Inflammatory macrophage treated with lipopolysaccharide for 4 hours (primary cell): Measurements from ENCODE around the gene ACOXL.

ENCODE experiments used
- DNase-seq: peaks from one replicate; pipeline ENCODE4 v3.0.0-alpha.2; 2020

ACOXL gene

DNA sequence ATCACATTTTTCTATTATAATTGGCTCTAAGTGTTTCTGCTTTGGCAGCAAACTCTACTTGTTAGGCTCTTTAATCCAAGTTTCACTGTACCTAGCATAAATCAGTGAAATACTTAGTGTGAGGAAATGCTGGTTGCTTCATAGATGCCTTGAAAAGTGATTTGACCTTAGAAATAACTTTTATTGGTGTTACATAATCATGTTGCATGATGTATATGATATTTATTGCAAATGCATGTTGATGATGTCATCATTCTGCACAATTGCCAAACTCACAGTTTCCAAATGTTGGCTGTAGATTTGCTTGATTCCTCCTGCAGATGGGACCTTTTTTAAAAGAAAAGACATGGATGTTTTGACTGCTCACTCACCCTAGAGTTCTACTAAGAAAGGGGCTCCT is 250.8 kb downstream of the ACOXL start:
- peak; percentile 91 for DNase-seq

DNA sequence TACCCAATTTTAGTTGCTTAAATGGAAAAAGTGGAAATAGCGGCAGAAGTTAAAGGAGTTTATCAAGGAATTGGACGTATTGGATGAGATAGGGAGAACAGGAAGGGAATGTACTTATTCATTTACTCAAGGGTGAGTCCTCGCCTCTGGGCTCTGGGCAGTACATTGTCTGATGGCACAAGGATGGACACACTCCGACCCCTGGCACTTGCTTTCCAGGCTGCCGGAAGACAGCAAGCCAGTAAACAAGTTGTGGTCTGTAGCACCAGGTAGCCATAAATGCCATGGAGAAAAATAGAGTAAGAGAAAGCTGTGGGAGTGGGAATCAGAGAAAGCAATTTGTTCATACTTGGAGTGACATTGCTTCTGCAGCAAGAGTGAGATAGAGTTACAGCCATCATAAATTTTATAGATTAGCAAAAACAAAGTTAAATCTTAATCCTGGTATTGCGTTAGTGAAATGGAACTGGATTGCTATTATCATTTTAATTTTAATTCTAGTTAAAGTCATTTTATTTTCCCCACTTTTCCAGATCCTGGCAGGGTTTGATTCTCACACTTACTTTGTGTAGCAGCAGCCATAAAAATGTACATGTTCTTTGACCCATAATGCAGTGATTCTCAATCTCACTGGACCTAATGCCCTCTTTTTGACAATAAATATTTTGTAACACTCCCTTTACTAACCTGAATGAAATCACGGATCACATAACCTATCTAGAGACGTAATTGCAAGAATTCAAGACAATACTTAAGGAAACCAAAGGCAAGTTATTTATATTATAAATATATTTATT is 252.5 kb downstream of the ACOXL start:
- DNase-seq = no peak

- DNase-seq = no peak
These were observed 258.1 kb downstream of the ACOXL start for GRCh38 chr2:110990440-110990839.

GRCh38 chr2:110991911-110992310 is 259.5 kb downstream of the ACOXL start:
- DNase-seq = no peak

- DNase-seq = no peak
These were observed 260.5 kb downstream of the ACOXL start for GRCh38 chr2:110992886-110993285.

- DNase-seq = peak; percentile 83
These were observed 261.3 kb downstream of the ACOXL start for GRCh38 chr2:110993557-110994231.

GRCh38 chr2:110994250-110994961 is 262.0 kb downstream of the ACOXL start:
- DNase-seq = peak; percentile 87

GRCh38 chr2:110995911-110996310 is 263.5 kb downstream of the ACOXL start:
- DNase-seq = no peak

GRCh38 chr2:110997331-110998045 is 265.1 kb downstream of the ACOXL start:
- DNase-seq = no peak

DNA sequence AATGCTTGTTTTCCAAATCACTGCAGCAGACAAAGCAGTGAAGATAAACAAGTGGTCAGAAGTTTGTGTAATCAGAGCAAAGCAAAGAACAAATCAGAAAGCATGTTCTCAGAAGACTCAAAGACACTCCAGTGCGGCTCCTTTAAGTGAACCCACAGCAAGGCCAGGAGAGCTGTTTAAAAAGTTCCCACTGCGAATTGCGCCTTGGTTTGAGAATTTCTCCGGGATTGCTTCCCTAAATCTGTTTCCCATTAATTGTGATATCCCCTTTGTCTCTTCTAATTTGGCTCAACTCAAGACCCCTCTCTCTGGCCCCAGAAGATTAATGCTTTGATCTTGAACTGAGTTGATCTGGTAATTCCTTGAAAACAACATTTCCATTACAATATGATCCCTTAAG is 265.9 kb downstream of the ACOXL start:
- no peak for DNase-seq

GRCh38 chr2:110999626-111000025 is 267.3 kb downstream of the ACOXL start:
- no peak for DNase-seq

DNA sequence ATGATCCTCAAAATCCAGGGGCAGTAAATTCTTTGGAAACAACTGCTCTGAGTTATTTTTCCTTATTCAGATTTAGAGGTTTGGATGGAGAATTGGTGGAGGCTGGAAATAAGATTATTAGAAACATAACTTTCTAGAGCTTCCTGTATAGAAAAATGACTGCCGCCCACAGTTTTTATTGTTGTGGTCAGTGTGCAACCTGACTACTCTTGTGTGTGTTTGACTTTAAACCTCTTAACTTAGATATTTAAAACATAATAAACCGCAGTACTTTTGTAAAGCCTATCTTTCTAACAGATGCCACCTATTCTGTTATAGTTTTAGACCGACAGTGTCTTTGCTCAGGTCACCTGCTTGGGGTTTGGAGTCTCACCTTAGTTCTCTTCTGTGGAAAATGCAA is 272.9 kb downstream of the ACOXL start:
- DNase-seq = no peak

DNA sequence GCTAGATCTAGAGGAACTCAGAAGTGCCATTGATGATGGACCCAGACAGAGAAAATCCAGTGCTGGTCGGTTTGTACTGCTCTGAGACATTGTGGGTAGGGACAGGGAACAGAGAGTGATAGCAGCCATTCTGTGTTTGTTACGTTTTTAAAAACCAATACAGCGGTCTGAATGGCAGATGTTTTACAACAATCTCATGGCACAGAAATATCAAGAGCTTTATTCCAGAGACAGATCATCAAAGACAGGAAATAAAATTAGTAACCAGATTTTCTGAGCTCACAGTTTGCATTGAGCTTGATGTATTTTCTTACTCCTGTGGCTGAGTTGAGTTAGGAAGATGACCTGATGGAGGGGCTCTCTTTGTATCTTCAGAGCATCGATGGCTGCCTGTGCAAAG is 273.4 kb downstream of the ACOXL start:
- no peak for DNase-seq

GRCh38 chr2:111007757-111008688 is 275.6 kb downstream of the ACOXL start:
- DNase-seq = no peak

DNA sequence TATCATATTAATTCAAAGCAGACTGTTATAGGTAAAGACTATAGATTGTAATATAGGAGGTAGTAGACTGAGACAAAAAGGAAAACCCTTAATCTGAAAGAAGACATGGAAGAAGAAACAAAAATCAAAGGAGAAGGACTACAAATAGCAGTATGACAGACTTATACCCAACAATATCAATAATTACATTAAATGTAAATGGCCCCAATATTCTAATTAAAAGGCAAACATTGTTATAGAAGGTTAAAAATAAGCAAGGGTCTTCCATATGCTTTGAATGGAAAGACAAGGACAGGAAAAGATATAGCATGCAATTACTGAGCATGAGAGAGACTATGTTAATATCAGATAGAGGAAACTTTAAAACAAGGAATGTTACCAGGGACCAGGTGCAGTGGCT is 278.8 kb downstream of the ACOXL start:
- DNase-seq = no peak

GRCh38 chr2:111015283-111015995 is 283.1 kb downstream of the ACOXL start:
- peak; percentile 40 for DNase-seq

GRCh38 chr2:111017034-111017622 is 284.8 kb downstream of the ACOXL start:
- DNase-seq = no peak

- DNase-seq = no peak
These were observed 285.5 kb downstream of the ACOXL start for GRCh38 chr2:111017909-111018308.

DNA sequence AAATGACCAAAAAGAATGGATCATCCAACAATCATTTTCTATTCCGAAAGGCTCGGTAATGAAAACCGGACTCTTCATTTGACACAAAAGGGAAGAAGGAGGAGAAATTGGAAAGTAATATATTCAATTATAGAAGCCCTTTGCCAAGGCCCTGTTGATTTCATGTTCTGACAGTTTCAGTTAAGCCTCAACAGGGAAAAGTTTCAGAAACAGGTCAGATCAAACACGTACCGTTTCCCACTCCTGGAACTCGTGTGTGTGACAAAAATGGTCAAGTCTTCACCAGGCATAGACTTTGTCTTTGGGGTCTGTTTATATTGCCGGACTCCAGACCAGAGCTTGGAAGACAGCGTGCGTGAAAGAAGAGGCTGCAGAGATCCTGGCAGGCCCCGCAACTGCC is 287.0 kb downstream of the ACOXL start:
- DNase-seq = no peak

- DNase-seq = peak; percentile 54
These were observed 290.3 kb downstream of the ACOXL start for GRCh38 chr2:111022633-111023032.

DNA sequence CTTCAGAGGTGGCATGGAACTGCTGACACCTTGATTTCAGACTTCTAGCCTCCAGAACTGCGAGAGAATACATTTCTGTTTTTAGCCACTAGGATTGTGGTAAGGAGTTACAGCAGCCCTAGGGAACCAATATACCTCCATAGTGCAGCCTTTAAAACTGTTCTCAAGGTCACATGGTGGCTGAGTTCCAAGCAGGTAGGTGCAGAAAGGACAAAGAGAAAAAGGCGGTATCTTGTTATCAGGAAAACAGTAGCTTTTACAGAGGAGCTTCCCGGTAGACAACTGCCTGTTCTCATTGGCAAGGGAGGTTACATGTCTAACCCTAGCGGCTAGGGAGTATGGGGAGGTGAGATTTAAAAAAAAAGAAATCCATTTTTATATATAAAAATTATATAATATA is 292.1 kb downstream of the ACOXL start:
- no peak for DNase-seq
